Breast epithelium (tissue), 4 donors: ENCODE data around the gene PKD2. TPM values are rescaled to one million over a fixed set of nuclear protein-coding genes. Genes with fewer than 3 reads are reported as not detected.

Experiments
- DNase-seq, 2 donors: peaks; one replicate each; pipeline ENCODE4 v3.0.0-alpha.2; 2019; ENCODE audit warnings: low spot score in 2 of 2
- H3K27ac ChIP-seq, 2 donors: fragments of 200-600 bp; sonication (generic) in 1 of 2; one replicate each; pipeline ENCODE4 v1.5.1; 2016 to 2019; ENCODE audit warnings: mild to moderate bottlenecking in 1 of 2
- H3K27me3 ChIP-seq, 2 donors: fragments of 200-600 bp; sonication (generic) in 1 of 2; one replicate each; pipeline versions ENCODE4 v1.5.1 to v1.6.0; 2017 to 2019; ENCODE audit warnings: control low read depth in 1 of 2, mild to moderate bottlenecking in 1 of 2
- H3K36me3 ChIP-seq: fragments of 200-600 bp; one replicate; pipeline ENCODE4 v1.5.1; 2019
- H3K4me1 ChIP-seq, 2 donors: fragments of 200-600 bp; sonication (generic); one replicate each; pipeline ENCODE4 v1.5.1; 2016 to 2019; ENCODE audit warnings: control low read depth in 1 of 2
- H3K4me3 ChIP-seq, 3 donors: fragments of 200-600 bp; sonication (generic); 1 replicate in 2 of 3; 2 replicates in 1 of 3; pipeline ENCODE4 v1.5.1; 2016 to 2019; ENCODE audit warnings: mild to moderate bottlenecking in 3 of 3, moderate library complexity in 2 of 3
- H3K9me3 ChIP-seq, 2 donors: fragments of 200-600 bp; sonication (generic) in 1 of 2; one replicate each; pipeline ENCODE4 v1.5.1; 2016 to 2019; ENCODE audit warnings: control low read depth in 1 of 2
- POLR2A ChIP-seq: fragments of 450-650 bp; IDR thresholded peaks from one replicate; pipeline ENCODE4 v1.6.1; 2016; ENCODE audit warnings: antibody characterized with exemption, mild to moderate bottlenecking, moderate library complexity
- POLR2AphosphoS5 ChIP-seq, 3 donors: sonication (generic); formaldehyde crosslinking; IDR thresholded peaks; one replicate each; pipeline ENCODE4 v1.6.1; 2017; ENCODE audit warnings: antibody characterized with exemption in 3 of 3
- intact Hi-C: fragments of 100-400 bp; cut with DNase I; formaldehyde crosslinking; loops from one replicate; pipeline ENCODE4 v1.15.1; 2023; ENCODE audit warnings: low total_unique reads
- total RNA-seq, 3 donors: library from RNA; depleted of rRNA; stranded (reverse); fragments of >200 nt; gene quantifications; one replicate each; pipeline ENCODE4 v1.1.0, GENCODE V29; 2016
- TF ChIP-seq, protein P1 (sequence below), 3 donors: fragments of 450-650 bp; IDR thresholded peaks; one replicate each; pipeline ENCODE4 v1.5.1; 2016 to 2017; ENCODE audit warnings: antibody characterized with exemption in 3 of 3, mild to moderate bottlenecking in 3 of 3, moderate library complexity in 3 of 3

Gene PKD2
- total RNA-seq, 3 donors from 2014 or later, result 60.0 to 66.2 (median 61.3) TPM

DNA sequence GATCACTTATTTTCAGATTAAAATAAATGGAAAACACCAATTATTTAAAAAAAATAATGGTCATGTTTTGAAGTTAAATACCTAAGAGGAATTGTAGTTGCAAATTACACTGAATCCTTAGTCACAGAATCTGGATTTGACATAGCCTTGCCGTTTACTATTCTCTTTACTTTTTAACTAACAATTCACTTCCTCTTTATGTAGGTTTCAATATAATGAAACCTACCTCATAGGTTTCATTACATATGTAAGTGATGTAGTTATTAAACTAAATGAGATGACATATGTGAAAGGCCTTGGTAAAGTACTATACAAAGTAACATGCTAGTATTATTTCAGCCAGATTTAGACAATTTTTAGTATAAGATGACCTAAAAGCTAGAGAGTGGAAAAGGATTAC, 25.4 kb upstream of the PKD2 start:
- DNase-seq, result no peak
- Histone ChIP-seq H3K4me1 (no peaks in the 10 kb centered on the region), H3K36me3 (no peaks in the 10 kb centered on the region), H3K27me3 (no peaks in the 10 kb centered on the region), H3K27ac (no peak overlapping the region), H3K9me3 (no peaks in the 10 kb centered on the region), H3K4me3 (no peak overlapping the region)
- TF ChIP-seq, protein P1, sequence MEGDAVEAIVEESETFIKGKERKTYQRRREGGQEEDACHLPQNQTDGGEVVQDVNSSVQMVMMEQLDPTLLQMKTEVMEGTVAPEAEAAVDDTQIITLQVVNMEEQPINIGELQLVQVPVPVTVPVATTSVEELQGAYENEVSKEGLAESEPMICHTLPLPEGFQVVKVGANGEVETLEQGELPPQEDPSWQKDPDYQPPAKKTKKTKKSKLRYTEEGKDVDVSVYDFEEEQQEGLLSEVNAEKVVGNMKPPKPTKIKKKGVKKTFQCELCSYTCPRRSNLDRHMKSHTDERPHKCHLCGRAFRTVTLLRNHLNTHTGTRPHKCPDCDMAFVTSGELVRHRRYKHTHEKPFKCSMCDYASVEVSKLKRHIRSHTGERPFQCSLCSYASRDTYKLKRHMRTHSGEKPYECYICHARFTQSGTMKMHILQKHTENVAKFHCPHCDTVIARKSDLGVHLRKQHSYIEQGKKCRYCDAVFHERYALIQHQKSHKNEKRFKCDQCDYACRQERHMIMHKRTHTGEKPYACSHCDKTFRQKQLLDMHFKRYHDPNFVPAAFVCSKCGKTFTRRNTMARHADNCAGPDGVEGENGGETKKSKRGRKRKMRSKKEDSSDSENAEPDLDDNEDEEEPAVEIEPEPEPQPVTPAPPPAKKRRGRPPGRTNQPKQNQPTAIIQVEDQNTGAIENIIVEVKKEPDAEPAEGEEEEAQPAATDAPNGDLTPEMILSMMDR (IDR thresholded peaks at IDR 0.05), result no peak
- TF ChIP-seq POLR2A (no peak), POLR2AphosphoS5 (IDR thresholded peaks at IDR 0.05) (no peak)
- intact Hi-C loops, result no loop called here

DNA sequence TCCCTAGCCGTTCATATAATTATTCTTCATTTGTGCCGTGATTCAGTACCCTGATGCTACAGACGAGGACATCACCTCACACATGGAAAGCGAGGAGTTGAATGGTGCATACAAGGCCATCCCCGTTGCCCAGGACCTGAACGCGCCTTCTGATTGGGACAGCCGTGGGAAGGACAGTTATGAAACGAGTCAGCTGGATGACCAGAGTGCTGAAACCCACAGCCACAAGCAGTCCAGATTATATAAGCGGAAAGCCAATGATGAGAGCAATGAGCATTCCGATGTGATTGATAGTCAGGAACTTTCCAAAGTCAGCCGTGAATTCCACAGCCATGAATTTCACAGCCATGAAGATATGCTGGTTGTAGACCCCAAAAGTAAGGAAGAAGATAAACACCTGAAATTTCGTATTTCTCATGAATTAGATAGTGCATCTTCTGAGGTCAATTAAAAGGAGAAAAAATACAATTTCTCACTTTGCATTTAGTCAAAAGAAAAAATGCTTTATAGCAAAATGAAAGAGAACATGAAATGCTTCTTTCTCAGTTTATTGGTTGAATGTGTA, 24.9 kb upstream of the PKD2 start:
- intact Hi-C loops, result no loop called here
- Histone ChIP-seq H3K4me1 (no peaks in the 10 kb centered on the region), H3K27me3 (no peaks in the 10 kb centered on the region), H3K36me3 (no peaks in the 10 kb centered on the region), H3K27ac (no peak overlapping the region), H3K4me3 (no peak overlapping the region), H3K9me3 (no peaks in the 10 kb centered on the region)
- no peak for DNase-seq
- no peak for TF ChIP-seq POLR2AphosphoS5 (IDR thresholded peaks at IDR 0.05)
- TF ChIP-seq, protein P1 (IDR thresholded peaks at IDR 0.05), result no peak
- no peak for TF ChIP-seq POLR2A

DNA sequence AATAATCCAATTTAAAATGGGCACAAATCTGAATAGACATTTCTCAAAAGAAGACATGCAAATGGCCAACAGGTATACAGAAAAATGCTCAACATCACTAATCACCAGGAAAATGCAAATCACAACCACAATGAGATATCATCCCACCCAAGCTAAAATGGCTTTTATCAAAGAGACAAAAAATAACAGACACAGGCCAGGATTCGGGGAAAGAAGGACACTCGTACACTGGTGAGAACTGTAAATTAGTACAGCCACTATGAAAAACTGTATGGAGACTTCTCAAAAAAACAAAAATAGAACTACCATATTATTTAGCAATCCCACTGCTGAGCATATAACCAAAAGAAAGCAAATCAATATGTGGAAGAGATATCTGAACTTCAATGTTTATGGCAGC, 23.4 kb upstream of the PKD2 start:
- Histone ChIP-seq H3K4me1 (no peaks in the 10 kb centered on the region), H3K27me3 (no peaks in the 10 kb centered on the region), H3K27ac (no peak overlapping the region), H3K4me3 (no peak overlapping the region), H3K36me3 (no peaks in the 10 kb centered on the region), H3K9me3 (no peaks in the 10 kb centered on the region)
- intact Hi-C loops, result no loop called here
- DNase-seq, result no peak
- no peak for TF ChIP-seq POLR2AphosphoS5 (IDR thresholded peaks at IDR 0.05)
- TF ChIP-seq POLR2A, result no peak
- TF ChIP-seq, protein P1 (IDR thresholded peaks at IDR 0.05), result no peak

DNA sequence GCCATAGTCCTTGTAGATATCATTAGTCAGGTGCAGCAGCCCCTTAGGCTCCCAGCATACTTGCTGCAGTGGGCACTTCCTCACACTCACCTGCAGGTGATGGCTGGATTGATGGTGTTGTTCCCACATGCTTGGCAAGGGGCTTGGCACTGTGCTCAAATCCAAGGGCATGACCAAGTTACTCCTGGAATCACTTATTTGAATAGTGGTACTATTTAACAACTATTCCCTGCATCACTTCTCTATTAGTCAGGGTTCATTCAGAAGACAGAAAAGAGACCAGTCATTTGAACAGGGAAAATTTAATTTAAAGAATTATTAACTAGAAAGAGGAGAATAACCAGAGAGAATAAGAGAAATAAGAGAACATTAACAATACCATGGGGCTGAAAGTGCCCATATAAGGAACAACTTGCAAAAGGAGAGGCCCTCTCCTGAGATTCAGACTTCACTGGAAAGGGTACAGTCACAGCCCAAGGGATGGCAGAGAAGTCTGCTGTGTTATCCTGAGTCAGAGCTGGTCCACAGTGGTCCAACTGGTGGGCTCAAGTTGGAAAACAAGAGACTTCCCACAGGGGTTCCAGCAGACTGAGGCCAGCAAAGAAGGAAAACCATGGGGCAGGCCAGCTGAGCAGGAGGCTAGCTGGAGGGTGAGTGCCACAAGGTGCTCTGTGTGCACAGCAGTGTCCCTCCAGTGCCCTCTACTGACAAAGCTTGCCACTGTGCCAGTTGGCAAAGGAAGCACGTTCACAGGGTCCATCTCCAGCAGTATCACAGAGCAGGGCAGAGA, 22.1 kb upstream of the PKD2 start:
- no peak for DNase-seq
- no peak for TF ChIP-seq POLR2A
- TF ChIP-seq, protein P1 (IDR thresholded peaks at IDR 0.05), result peak in 2 of 3 donors; percentile 17 to 19
- H3K27me3 ChIP-seq, result no peaks in the 10 kb centered on the region
- H3K27ac ChIP-seq, result no peak overlapping the region
- no peaks in the 10 kb centered on the region for H3K36me3 ChIP-seq
- intact Hi-C loops, result no loop called here
- H3K9me3 ChIP-seq, result no peaks in the 10 kb centered on the region
- no peak overlapping the region for H3K4me3 ChIP-seq
- H3K4me1 ChIP-seq, result no peaks in the 10 kb centered on the region

DNA sequence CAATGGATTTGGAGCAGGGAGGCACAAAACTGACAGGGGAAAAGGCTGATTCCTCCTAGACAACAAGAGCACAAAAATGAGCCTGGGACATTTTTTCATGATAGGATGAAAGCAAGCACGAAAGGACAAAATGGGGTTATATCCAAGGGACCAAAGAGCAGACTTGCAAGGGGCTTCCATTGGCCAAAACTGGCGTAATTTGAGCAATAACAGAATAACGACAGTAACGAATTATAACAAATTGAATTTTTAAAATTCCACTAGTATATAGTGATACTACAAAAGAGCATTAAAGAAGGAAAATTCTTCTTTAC, 21.6 kb upstream of the PKD2 start:
- DNase-seq, result no peak
- H3K36me3 ChIP-seq, result no peaks in the 10 kb centered on the region
- intact Hi-C loops, result no loop called here
- H3K27ac ChIP-seq, result no peak overlapping the region
- H3K27me3 ChIP-seq, result no peaks in the 10 kb centered on the region
- H3K4me3 ChIP-seq, result no peak overlapping the region
- no peaks in the 10 kb centered on the region for H3K4me1 ChIP-seq
- TF ChIP-seq POLR2A, result no peak
- TF ChIP-seq, protein P1 (IDR thresholded peaks at IDR 0.05), result no peak
- TF ChIP-seq POLR2AphosphoS5 (IDR thresholded peaks at IDR 0.05), result no peak
- H3K9me3 ChIP-seq, result no peaks in the 10 kb centered on the region
